Endometrial microvascular endothelial cells (primary cell): ENCODE measurements around the gene TYSND1. TPM values are rescaled to one million over a fixed set of nuclear protein-coding genes. Genes with fewer than 3 reads are reported as not detected.
"Not testable (repeated sequence)": the region's sequence is repeated elsewhere in the genome, so short reads cannot be mapped to it uniquely, and the experiment has no call there.

ENCODE experiments used
- in situ Hi-C: cut with HindIII; loops from 2 replicates; pipeline ENCODE4 v1.10.0; 2017; ENCODE audit warnings: low sequenced_read_pairs, low pct_unique_long_range_greater_than_20kb; ENCODE audit errors: inconsistent ontology term
- total RNA-seq: library from RNA; depleted of rRNA; stranded (reverse); fragments of >200 nt; gene quantifications from one replicate; pipeline ENCODE4 v1.2.3, GENCODE V29; 2015; ENCODE audit errors: inconsistent ontology term

Gene TYSND1
- total RNA-seq, 1 donor from 2014 or later: 7.0 TPM

- in situ Hi-C loops: no loop called here
These were observed 7.1 kb downstream of the TYSND1 start for GRCh38 chr10:70139151-70139996.

- in situ Hi-C loops: no loop called here
These were observed 8.3 kb downstream of the TYSND1 start for GRCh38 chr10:70137927-70138883.

- in situ Hi-C loops: no loop called here
These were observed 9.4 kb downstream of the TYSND1 start for GRCh38 chr10:70137135-70137534.

- in situ Hi-C loops: no loop called here
These were observed 10.8 kb downstream of the TYSND1 start for GRCh38 chr10:70135684-70136083.

GRCh38 chr10:70135046-70135445 is 11.5 kb downstream of the TYSND1 start:
- in situ Hi-C loops: no loop called here

- in situ Hi-C loops: no loop called here
These were observed 14.1 kb downstream of the TYSND1 start, which contains the start of gene AIFM2 for GRCh38 chr10:70132098-70133029. AIFM2 (minus strand) TSS chr10:70132825; CDS start chr10:70124084, 8,741 bp downstream.

- in situ Hi-C loops: no loop called here
These were observed 15.0 kb downstream of the TYSND1 start for GRCh38 chr10:70131560-70131937.

- in situ Hi-C loops: no loop called here
These were observed 15.5 kb downstream of the TYSND1 start for GRCh38 chr10:70130878-70131559.

GRCh38 chr10:70126700-70127395 is 19.7 kb downstream of the TYSND1 start:
- in situ Hi-C loops: no loop called here

GRCh38 chr10:70125918-70126552 is 20.5 kb downstream of the TYSND1 start:
- in situ Hi-C loops: no loop called here

GRCh38 chr10:70124918-70125317 is 21.6 kb downstream of the TYSND1 start:
- in situ Hi-C loops: no loop called here

- in situ Hi-C loops: no loop called here
These were observed 22.1 kb downstream of the TYSND1 start for GRCh38 chr10:70124415-70124814.

GRCh38 chr10:70123817-70124216 is 22.7 kb downstream of the TYSND1 start:
- in situ Hi-C loops: no loop called here

GRCh38 chr10:70123166-70123565 is 23.3 kb downstream of the TYSND1 start:
- in situ Hi-C loops: not testable (repeated sequence)

GRCh38 chr10:70122742-70123141 is 23.8 kb downstream of the TYSND1 start:
- in situ Hi-C loops: no loop called here

GRCh38 chr10:70121281-70121949 is 25.1 kb downstream of the TYSND1 start:
- in situ Hi-C loops: no loop called here

GRCh38 chr10:70120417-70120816 is 26.1 kb downstream of the TYSND1 start:
- in situ Hi-C loops: no loop called here
